ENCODE results near the gene MTAP.

GRCh38 chr9:21804791-21805190 lies 2.4 kb downstream of the MTAP start:
- TF ChIP-seq CTCF (IDR thresholded peaks at IDR 0.05 in 2 of 3, conservative IDR thresholded peaks at IDR 0.05 in 1 of 3; ENCODE audit: borderline replicate concordance in 1 of 3, insufficient read depth in 1 of 3, low read depth in 2 of 3, low read length in 2 of 3) (no peak), ZFX (IDR thresholded peaks at IDR 0.05) (no peak), EZH2 (IDR thresholded peaks at IDR 0.05) (no peak), REST (IDR thresholded peaks at IDR 0.05; ENCODE audit: low read depth) (no peak), YY1 (IDR thresholded peaks at IDR 0.05; ENCODE audit: extremely low read depth, insufficient replicate concordance, low read depth, low read length) (no peak), SIN3A (IDR thresholded peaks at IDR 0.05; ENCODE audit: low read depth) (no peak), EGR1 (IDR thresholded peaks at IDR 0.05; ENCODE audit: low read depth) (no peak), FOSL1 (IDR thresholded peaks at IDR 0.05; ENCODE audit: low read depth) (no peak), ZNF274 (IDR thresholded peaks at IDR 0.05; ENCODE audit: low read depth, low read length) (no peak)

All from HCT116 (cell line).